GM23338 (cell line): Measurements from ENCODE around the gene SIL1. TPM values are rescaled to one million over a fixed set of nuclear protein-coding genes. Genes with fewer than 3 reads are reported as not detected.

Experiments
- ATAC-seq: fragments of 200-7000 bp; cut with Tn5 transposase; 3 replicates; pipeline ENCODE4 v1.9.1; 2020
- DNase-seq: peaks from one replicate; pipeline ENCODE4 v3.0.0-alpha.2; 2015; ENCODE audit warnings: low spot score
- H2AFZ ChIP-seq: fragments of 200-600 bp; sonication (generic); 2 replicates; pipeline ENCODE4 v1.8.0; 2016; ENCODE audit warnings: antibody characterized with exemption, mild to moderate bottlenecking, moderate library complexity
- H3F3A ChIP-seq: fragments of 200-600 bp; sonication (generic); replicated peaks from 2 replicates; pipeline ENCODE4 v1.8.0; 2017; ENCODE audit warnings: antibody characterized with exemption, mixed run types, low read depth
- H3K27ac ChIP-seq: fragments of 200-600 bp; sonication (generic); 2 replicates; pipeline ENCODE4 v1.6.1; 2016; ENCODE audit warnings: low read depth
- H3K27me3 ChIP-seq: fragments of 200-600 bp; sonication (generic); 2 replicates; pipeline ENCODE4 v1.8.0; 2016; ENCODE audit warnings: mild to moderate bottlenecking, mixed run types, moderate library complexity; ENCODE audit not compliant: insufficient read depth
- H3K36me3 ChIP-seq: fragments of 200-600 bp; sonication (generic); 2 replicates; pipeline ENCODE4 v1.8.0; 2016; ENCODE audit warnings: mild to moderate bottlenecking; ENCODE audit not compliant: insufficient read depth
- H3K4me1 ChIP-seq: fragments of 200-600 bp; sonication (generic); 2 replicates; pipeline ENCODE4 v1.8.0; 2016; ENCODE audit warnings: mild to moderate bottlenecking, moderate library complexity; ENCODE audit not compliant: insufficient read depth
- H3K4me2 ChIP-seq: fragments of 200-600 bp; sonication (generic); 2 replicates; pipeline ENCODE4 v1.7.1; 2017; ENCODE audit warnings: mixed run types
- H3K4me3 ChIP-seq: fragments of 200-600 bp; sonication (generic); 2 replicates; pipeline ENCODE4 v1.6.1; 2016; ENCODE audit warnings: mixed run types
- H3K79me2 ChIP-seq: fragments of 200-600 bp; sonication (generic); replicated peaks from 2 replicates; pipeline ENCODE4 v1.8.0; 2017; ENCODE audit warnings: mild to moderate bottlenecking; ENCODE audit not compliant: insufficient read depth
- H3K9me2 ChIP-seq: fragments of 200-600 bp; sonication (generic); 2 replicates; pipeline ENCODE4 v1.8.0; 2017; ENCODE audit not compliant: insufficient read depth
- H4K20me1 ChIP-seq: fragments of 200-600 bp; sonication (generic); replicated peaks from 2 replicates; pipeline ENCODE4 v1.8.0; 2017; ENCODE audit warnings: mild to moderate bottlenecking; ENCODE audit not compliant: insufficient read depth
- H3K27ac Mint-ChIP-seq: 2 replicates; pipeline ENCODE4 v1.8.0; 2020; ENCODE audit warnings: inconsistent platforms, mild to moderate bottlenecking, moderate library complexity, mixed read lengths
- H3K27me3 Mint-ChIP-seq: 3 replicates; pipeline ENCODE4 v1.8.0; 2022; ENCODE audit warnings: low read depth, mild to moderate bottlenecking, moderate library complexity, mixed read lengths, inconsistent platforms; ENCODE audit not compliant: insufficient read depth, poor library complexity
- H3K36me3 Mint-ChIP-seq: 3 replicates; pipeline ENCODE4 v1.8.0; 2021; ENCODE audit warnings: low read depth, mild to moderate bottlenecking, inconsistent platforms, moderate library complexity, mixed read lengths
- H3K4me1 Mint-ChIP-seq: 3 replicates; pipeline ENCODE4 v1.8.0; 2020; ENCODE audit warnings: mild to moderate bottlenecking, inconsistent platforms, mixed read lengths
- H3K4me3 Mint-ChIP-seq: 3 replicates; pipeline ENCODE4 v1.8.0; 2021; ENCODE audit warnings: moderate library complexity, mild to moderate bottlenecking, inconsistent platforms, mixed read lengths
- H3K9me3 Mint-ChIP-seq: 3 replicates; pipeline ENCODE4 v1.8.0; 2020; ENCODE audit warnings: moderate library complexity, mild to moderate bottlenecking, inconsistent platforms, mixed read lengths
- CREB1 ChIP-seq: fragments of 250-450 bp; sonication (Bioruptor Pico); IDR thresholded peaks from 2 replicates; pipeline ENCODE4 v1.5.0; 2020; ENCODE audit warnings: low read depth, mild to moderate bottlenecking, moderate library complexity
- CTCF ChIP-seq, 2 experiments: fragments of 200-600 bp in 1 of 2; sonication (generic) in 1 of 2; conservative IDR thresholded peaks; 2 replicates each; pipeline versions ENCODE4 v1.5.1 to v1.6.1; 2016 to 2017; ENCODE audit warnings: antibody characterized with exemption in 2 of 2, low read depth in 2 of 2, mild to moderate bottlenecking in 2 of 2, moderate library complexity in 1 of 2
- ETS1 ChIP-seq: IDR thresholded peaks from 2 replicates; pipeline ENCODE4 v1.6.1; 2016; ENCODE audit warnings: antibody characterized with exemption
- EZH2 ChIP-seq: fragments of 200-600 bp; sonication (generic); IDR thresholded peaks from one replicate; pipeline ENCODE4 v1.8.0; 2017; ENCODE audit warnings: antibody characterized with exemption, mild to moderate bottlenecking, low read depth; ENCODE audit not compliant: unreplicated experiment
- EZH2phosphoT487 ChIP-seq: fragments of 200-600 bp; sonication (generic); IDR thresholded peaks from one replicate; pipeline ENCODE4 v1.8.1; 2018; ENCODE audit warnings: antibody characterized with exemption; ENCODE audit not compliant: unreplicated experiment
- JUNB ChIP-seq: IDR thresholded peaks from one replicate; pipeline ENCODE4 v1.6.1; 2016; ENCODE audit warnings: antibody characterized with exemption; ENCODE audit not compliant: unreplicated experiment
- NANOG ChIP-seq: IDR thresholded peaks from 2 replicates; pipeline ENCODE4 v1.6.1; 2016; ENCODE audit warnings: antibody characterized with exemption, borderline replicate concordance
- POLR2AphosphoS5 ChIP-seq: IDR thresholded peaks from 2 replicates; pipeline ENCODE4 v1.6.1; 2016; ENCODE audit warnings: antibody characterized with exemption, low read depth
- REST ChIP-seq: IDR thresholded peaks from one replicate; pipeline ENCODE4 v1.6.1; 2018; ENCODE audit warnings: antibody characterized with exemption; ENCODE audit not compliant: unreplicated experiment
- STAT1 ChIP-seq: IDR thresholded peaks from one replicate; pipeline ENCODE4 v1.6.1; 2016; ENCODE audit warnings: antibody characterized with exemption; ENCODE audit not compliant: unreplicated experiment
- ZNF114 ChIP-seq: fragments of 250-450 bp; sonication (Bioruptor Pico); IDR thresholded peaks from 2 replicates; pipeline ENCODE4 v1.5.0; 2020; ENCODE audit warnings: mild to moderate bottlenecking, moderate library complexity
- ZNF331 ChIP-seq: fragments of 250-450 bp; sonication (Bioruptor Pico); IDR thresholded peaks from 2 replicates; pipeline ENCODE4 v1.5.0; 2020; ENCODE audit warnings: low read depth, mild to moderate bottlenecking, moderate library complexity
- ZNF462 ChIP-seq: fragments of 250-450 bp; sonication (Bioruptor Pico); IDR thresholded peaks from 2 replicates; pipeline ENCODE4 v1.5.0; 2020; ENCODE audit warnings: mild to moderate bottlenecking, moderate library complexity
- polyA plus RNA-seq: library from polyadenylated mRNA; unstranded; fragments of >200 nt; fragmentation: Nextera tagmentation; extraction: Ambion mirVana; gene quantifications from 2 replicates; pipeline ENCODE4 v1.2.1, GENCODE V29; 2016
- total RNA-seq: library from RNA; depleted of rRNA; stranded (reverse); fragments of >200 nt; shearing (Covaris generic); gene quantifications from 2 replicates; pipeline ENCODE4 v1.2.3, GENCODE V29; 2014

The SIL1 gene
- total and polyA plus RNA-seq, 2 experiments from 2014 or later: 5.5 to 5.9 TPM

GRCh38 chr5:139138109-139138508, 60.1 kb downstream of the SIL1 start:
- Histone ChIP-seq H3K4me1 (no peaks in the 10 kb centered on the region), H3K79me2 (no peaks in the 10 kb centered on the region), H3K4me2 (no peak overlapping the region), H3K27ac (no peak overlapping the region), H3K9me2 (0 out of 2 replicates have a peak, but pooled peaks cover 3% of the 10 kb centered on the region), H2AFZ (no peak overlapping the region), H3K27me3 (no peaks in the 10 kb centered on the region), H3F3A (no peaks in the 10 kb centered on the region), H3K36me3 (no peaks in the 10 kb centered on the region), H4K20me1 (no peaks in the 10 kb centered on the region; the same call in 1 of the 2 replicates), H3K4me3 (no peak overlapping the region)
- no peaks in the 10 kb centered on the region for H3K36me3 Mint-ChIP-seq
- peaks cover 2% of the 10 kb centered on the region for H3K27me3 Mint-ChIP-seq
- no peaks in the 10 kb centered on the region for H3K9me3 Mint-ChIP-seq
- DNase-seq (no peak), ATAC-seq (no peak)
- TF ChIP-seq ETS1: no peak
- no peak for TF ChIP-seq ZNF114 (CRISPR knock-in tag)
- no peak for TF ChIP-seq STAT1
- no peak for TF ChIP-seq CREB1 (CRISPR knock-in tag)
- TF ChIP-seq EZH2: no peak
- TF ChIP-seq CTCF (conservative IDR thresholded peaks at IDR 0.05; ENCODE audit: low read depth in 2 of 2): no peak
- TF ChIP-seq NANOG: no peak
- no peak for TF ChIP-seq JUNB
- TF ChIP-seq REST: no peak
- no peak for TF ChIP-seq ZNF331 (CRISPR knock-in tag)
- no peak for TF ChIP-seq POLR2AphosphoS5
- no peak for TF ChIP-seq ZNF462 (CRISPR knock-in tag)
- no peak for TF ChIP-seq EZH2phosphoT487
- H3K4me1 Mint-ChIP-seq: peaks cover 2% of the 10 kb centered on the region
- no peak overlapping the region for H3K4me3 Mint-ChIP-seq
- no peak overlapping the region for H3K27ac Mint-ChIP-seq
